Caco-2 (cell line): ENCODE measurements around the gene P3R3URF. TPM values are rescaled to one million over a fixed set of nuclear protein-coding genes. Genes with fewer than 3 reads are reported as not detected.
"Not testable (repeated sequence)": the region's sequence is repeated elsewhere in the genome, so short reads cannot be mapped to it uniquely, and the experiment has no call there.

Experiments
- Bru-seq: library from RNA; stranded (reverse); fragments of 400-500 nt; gene quantifications from one replicate; lab custom pipeline; 2021; lab: Mats Ljungman, UMichigan
- BruChase-seq, 2 experiments: library from RNA; stranded (reverse); fragments of 400-500 nt; gene quantifications; one replicate each; lab custom pipeline; 2021; lab: Mats Ljungman, UMichigan
- BruUV-seq: library from RNA; stranded (reverse); fragments of 400-500 nt; replicated peaks from 2 replicates; lab custom pipeline; 2021; lab: Mats Ljungman, UMichigan
- CTCF ChIA-PET: fragments of 300-600 bp; sonication (Branson Sonifier 250); formaldehyde crosslinking; loops from one replicate; lab custom pipeline; 2022; ENCODE audit warnings: antibody characterized with exemption; lab: Charles Lee
- POLR2A ChIA-PET: fragments of 300-600 bp; sonication (Branson Sonifier 250); formaldehyde crosslinking; loops from one replicate; lab custom pipeline; 2022; ENCODE audit warnings: antibody characterized with exemption; lab: Charles Lee
- DNase-seq, 2 experiments: peaks; one replicate each; pipeline versions ENCODE4 v3.0.0 to v3.0.0-alpha.2; 2020 to 2022
- H3K27me3 ChIP-seq: replicated peaks from 2 replicates; pipeline ENCODE4 v1.6.0; 2011; ENCODE audit warnings: low read length; ENCODE audit not compliant: control insufficient read depth, insufficient read depth
- H3K36me3 ChIP-seq: 2 replicates; pipeline ENCODE4 v1.5.1; 2011; ENCODE audit warnings: low read length; ENCODE audit not compliant: control insufficient read depth, insufficient read depth
- H3K4me1 ChIP-seq: fragments of 250-450 bp; sonication (Bioruptor Pico); 2 replicates; pipeline ENCODE4 v1.5.1; 2020; ENCODE audit warnings: mild to moderate bottlenecking
- H3K4me3 ChIP-seq: 2 replicates; pipeline ENCODE4 v1.5.1; 2011; ENCODE audit warnings: low read depth, mild to moderate bottlenecking, control low read depth, low read length
- H3K9me3 ChIP-seq: fragments of 250-450 bp; sonication (Bioruptor Pico); 2 replicates; pipeline ENCODE4 v1.5.1; 2020; ENCODE audit warnings: mild to moderate bottlenecking, moderate library complexity
- H3K27ac Mint-ChIP-seq: one replicate; pipeline ENCODE4 v1.8.0; 2022; ENCODE audit warnings: mixed read lengths; ENCODE audit not compliant: unreplicated experiment
- H3K27me3 Mint-ChIP-seq: one replicate; pipeline ENCODE4 v1.8.0; 2022; ENCODE audit warnings: mixed read lengths; ENCODE audit not compliant: insufficient read depth, unreplicated experiment
- H3K36me3 Mint-ChIP-seq: one replicate; pipeline ENCODE4 v1.8.0; 2022; ENCODE audit warnings: mild to moderate bottlenecking, mixed read lengths; ENCODE audit not compliant: insufficient read depth, unreplicated experiment
- H3K4me1 Mint-ChIP-seq: one replicate; pipeline ENCODE4 v1.8.0; 2022; ENCODE audit warnings: low read depth, mixed read lengths; ENCODE audit not compliant: unreplicated experiment
- H3K4me3 Mint-ChIP-seq: one replicate; pipeline ENCODE4 v1.8.0; 2022; ENCODE audit warnings: mild to moderate bottlenecking, moderate library complexity, mixed read lengths; ENCODE audit not compliant: unreplicated experiment
- H3K9me3 Mint-ChIP-seq: one replicate; pipeline ENCODE4 v1.8.0; 2022; ENCODE audit warnings: mixed read lengths; ENCODE audit not compliant: unreplicated experiment
- intact Hi-C: fragments of 100-400 bp; cut with micrococcal nuclease; formaldehyde crosslinking; loops from one replicate; pipeline ENCODE4 v1.10.0; 2022; ENCODE audit not compliant: unreplicated experiment
- long read RNA-seq: library from polyadenylated mRNA; stranded (forward); transcript quantifications from one replicate; pipeline ENCODE4 v2.0.0, GENCODE V29; 2022
- total RNA-seq: library from RNA; stranded (reverse); gene quantifications from 2 replicates; pipeline ENCODE4 v1.2.3, GENCODE V29; 2022
- TF ChIP-seq, protein P1 (sequence below), 2 experiments: fragments of 200-600 bp in 1 of 2; IDR thresholded peaks; 1 replicate in 1 of 2; 2 replicates in 1 of 2; pipeline versions ENCODE4 v1.5.1 to v1.8.0; 2011 to 2022; ENCODE audit warnings: antibody characterized with exemption in 1 of 2, control low read depth in 1 of 2, inconsistent platforms in 1 of 2, low read depth in 1 of 2, low read length in 1 of 2, mild to moderate bottlenecking in 1 of 2, moderate library complexity in 1 of 2; ENCODE audit not compliant: insufficient read depth in 1 of 2, severe bottlenecking in 1 of 2, unreplicated experiment in 1 of 2

The P3R3URF gene
- total RNA-seq (not detected in 2 replicates), Bru-seq, nascent RNA (not detected), BruChase-seq, experiment 1, labeled RNA remaining after a 2-hour chase (not detected), BruChase-seq, experiment 2, labeled RNA remaining after a 6-hour chase (not detected)
- long read RNA-seq: 0 reads

DNA sequence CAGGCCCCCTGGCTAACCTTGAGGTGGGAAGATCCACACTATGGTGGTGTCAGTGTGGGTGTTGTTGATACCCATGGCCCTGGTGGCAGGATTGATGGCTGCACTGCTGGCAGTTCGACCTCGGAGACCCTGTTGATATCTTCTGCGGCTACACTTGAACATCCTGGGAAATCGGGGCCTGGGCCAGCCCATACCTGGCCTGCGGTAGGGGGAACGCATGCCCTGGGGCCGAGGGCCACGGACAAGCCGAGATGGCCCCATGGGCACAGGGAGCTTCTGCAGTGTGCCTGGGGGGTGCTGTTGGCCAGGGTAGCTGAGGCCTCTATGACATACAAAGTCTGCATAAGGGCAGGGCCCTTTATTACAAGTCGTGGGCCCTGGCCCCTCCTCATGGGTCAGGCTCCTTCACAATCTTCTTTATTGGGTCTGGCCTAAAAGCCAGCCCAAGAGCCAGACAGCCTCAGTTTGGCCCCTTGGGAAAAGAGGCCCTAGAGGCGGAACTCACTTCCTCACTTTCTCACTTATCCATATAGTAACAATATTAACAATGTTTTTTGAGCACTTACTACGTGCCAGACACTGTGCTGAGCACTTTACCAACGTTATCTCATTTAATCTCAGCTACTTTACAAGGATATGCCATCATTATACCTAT, at the start of gene P3R3URF:
Gene P3R3URF (minus strand): TSS at position 278 of the 655 bp plus-strand sequence. CDS start 17 bp downstream, at position 261.
- Mint-ChIP-seq H3K27me3 (no peaks in the 10 kb centered on the region), H3K9me3 (no peaks in the 10 kb centered on the region), H3K4me1 (peaks cover 5% of the 10 kb centered on the region), H3K36me3 (no peaks in the 10 kb centered on the region), H3K4me3 (no peak within 1 kb of the TSS), H3K27ac (no peak within 1 kb of the TSS)
- no peak for DNase-seq
- CTCF ChIA-PET: no interaction called here
- Histone ChIP-seq H3K4me3 (no peak within 1 kb of the TSS), H3K36me3 (no peaks in the 10 kb centered on the region), H3K4me1 (peaks cover 8% of the 10 kb centered on the region; the same call in 1 of the 2 replicates), H3K9me3 (no peaks in the 10 kb centered on the region), H3K27me3 (no peaks in the 10 kb centered on the region)
- POLR2A ChIA-PET: no interaction called here
- TF ChIP-seq, protein P1, sequence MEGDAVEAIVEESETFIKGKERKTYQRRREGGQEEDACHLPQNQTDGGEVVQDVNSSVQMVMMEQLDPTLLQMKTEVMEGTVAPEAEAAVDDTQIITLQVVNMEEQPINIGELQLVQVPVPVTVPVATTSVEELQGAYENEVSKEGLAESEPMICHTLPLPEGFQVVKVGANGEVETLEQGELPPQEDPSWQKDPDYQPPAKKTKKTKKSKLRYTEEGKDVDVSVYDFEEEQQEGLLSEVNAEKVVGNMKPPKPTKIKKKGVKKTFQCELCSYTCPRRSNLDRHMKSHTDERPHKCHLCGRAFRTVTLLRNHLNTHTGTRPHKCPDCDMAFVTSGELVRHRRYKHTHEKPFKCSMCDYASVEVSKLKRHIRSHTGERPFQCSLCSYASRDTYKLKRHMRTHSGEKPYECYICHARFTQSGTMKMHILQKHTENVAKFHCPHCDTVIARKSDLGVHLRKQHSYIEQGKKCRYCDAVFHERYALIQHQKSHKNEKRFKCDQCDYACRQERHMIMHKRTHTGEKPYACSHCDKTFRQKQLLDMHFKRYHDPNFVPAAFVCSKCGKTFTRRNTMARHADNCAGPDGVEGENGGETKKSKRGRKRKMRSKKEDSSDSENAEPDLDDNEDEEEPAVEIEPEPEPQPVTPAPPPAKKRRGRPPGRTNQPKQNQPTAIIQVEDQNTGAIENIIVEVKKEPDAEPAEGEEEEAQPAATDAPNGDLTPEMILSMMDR (IDR thresholded peaks at IDR 0.05; ENCODE audit: insufficient read depth in 1 of 2, low read depth in 1 of 2, low read length in 1 of 2, severe bottlenecking in 1 of 2, unreplicated experiment in 1 of 2): no peak
- intact Hi-C loops: no loop called here
- no TSS peak for BruUV-seq

DNA sequence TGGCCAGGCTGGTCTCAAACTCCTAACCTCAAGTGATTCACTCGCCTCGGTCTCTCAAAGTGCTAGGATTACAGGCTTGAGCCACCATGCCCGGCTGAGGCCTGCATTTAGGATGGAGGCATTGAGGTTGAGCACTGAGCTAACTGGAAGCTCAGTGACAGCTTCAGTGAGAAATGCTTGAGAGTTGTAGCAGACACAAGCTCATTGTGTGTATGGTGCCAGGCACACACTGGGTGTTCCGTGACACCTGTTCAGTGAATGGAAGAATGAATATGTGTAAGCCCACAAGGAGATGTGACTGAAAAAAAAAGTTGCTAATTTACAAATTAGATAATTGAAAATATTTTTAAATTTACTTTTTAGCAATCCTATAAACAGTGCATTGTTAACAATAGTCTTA, 48.7 kb upstream of the P3R3URF start:
- no peak overlapping the region for H3K4me3 ChIP-seq
- no peak overlapping the region for H3K4me3 Mint-ChIP-seq
- no peaks in the 10 kb centered on the region for H3K36me3 ChIP-seq
- H3K27me3 ChIP-seq: no peaks in the 10 kb centered on the region
- CTCF ChIA-PET: no interaction called here
- H3K4me1 ChIP-seq: no peaks in the 10 kb centered on the region; the same call in 1 of the 2 replicates
- POLR2A ChIA-PET: no interaction called here
- no peak for DNase-seq
- H3K27ac Mint-ChIP-seq: no peak overlapping the region
- no peaks in the 10 kb centered on the region for H3K36me3 Mint-ChIP-seq
- intact Hi-C loops: loop anchor here (1.0 kb wide), 1 partner anchor 19 kb away; no protein-coding TSS in a partner anchor
- H3K9me3 Mint-ChIP-seq: no peaks in the 10 kb centered on the region
- no peaks in the 10 kb centered on the region for H3K9me3 ChIP-seq
- H3K27me3 Mint-ChIP-seq: no peaks in the 10 kb centered on the region
- TF ChIP-seq, protein P1 (IDR thresholded peaks at IDR 0.05; ENCODE audit: insufficient read depth in 1 of 2, low read depth in 1 of 2, low read length in 1 of 2, severe bottlenecking in 1 of 2, unreplicated experiment in 1 of 2): no peak
- H3K4me1 Mint-ChIP-seq: no peaks in the 10 kb centered on the region
- BruUV-seq: no TSS peak

DNA sequence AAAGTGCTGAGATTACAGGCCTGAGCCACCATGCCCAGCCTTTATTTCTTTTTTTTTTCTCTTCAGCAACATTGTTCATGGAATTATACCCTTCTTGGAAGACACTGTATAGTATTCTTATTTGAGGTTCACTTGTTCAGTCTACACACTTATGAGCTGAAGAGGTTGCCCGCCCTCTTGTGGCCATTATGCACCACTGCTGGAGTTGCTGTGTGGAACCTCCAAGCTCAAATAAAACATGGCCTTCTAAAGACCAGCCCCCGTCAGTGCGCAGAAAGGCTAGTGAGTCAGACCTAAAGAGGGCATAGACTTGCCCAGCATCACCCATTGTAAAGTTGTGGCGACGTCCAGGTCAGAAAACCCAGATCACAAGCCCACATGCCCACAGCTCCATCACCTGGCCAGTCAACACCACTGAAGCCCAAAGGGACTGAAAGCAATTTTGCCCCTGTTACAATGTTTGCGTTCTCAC, 47.2 kb upstream of the P3R3URF start:
- intact Hi-C loops: loop anchor here (1.0 kb wide), 2 partner anchors 44 to 186 kb away; no protein-coding TSS in a partner anchor
- Histone ChIP-seq H3K36me3 (no peaks in the 10 kb centered on the region), H3K9me3 (no peaks in the 10 kb centered on the region), H3K4me3 (no peak overlapping the region), H3K27me3 (no peaks in the 10 kb centered on the region), H3K4me1 (no peaks in the 10 kb centered on the region; the same call in 1 of the 2 replicates)
- ChIA-PET POLR2A (interaction anchor here (1.1 kb wide), 1 partner anchor 23 kb away, joined by 8 read pairs; the partner anchor contains the start of gene RAD54L), CTCF (interaction anchor here (0.6 to 1.4 kb wide), 22 partner anchors 8 to 878 kb away, joined by 3 to 18 read pairs (median 4); partner anchors contain the start of genes LURAP1, NSUN4, PIK3R3 and POMGNT1)
- Mint-ChIP-seq H3K27ac (no peak overlapping the region), H3K36me3 (no peaks in the 10 kb centered on the region), H3K27me3 (no peaks in the 10 kb centered on the region), H3K4me1 (no peaks in the 10 kb centered on the region), H3K9me3 (no peaks in the 10 kb centered on the region), H3K4me3 (no peak overlapping the region)
- no TSS peak for BruUV-seq
- TF ChIP-seq, protein P1 (IDR thresholded peaks at IDR 0.05; ENCODE audit: insufficient read depth in 1 of 2, low read depth in 1 of 2, low read length in 1 of 2, severe bottlenecking in 1 of 2, unreplicated experiment in 1 of 2): peak; percentile 74 to 88
- DNase-seq: peak; percentile 46 to 58

DNA sequence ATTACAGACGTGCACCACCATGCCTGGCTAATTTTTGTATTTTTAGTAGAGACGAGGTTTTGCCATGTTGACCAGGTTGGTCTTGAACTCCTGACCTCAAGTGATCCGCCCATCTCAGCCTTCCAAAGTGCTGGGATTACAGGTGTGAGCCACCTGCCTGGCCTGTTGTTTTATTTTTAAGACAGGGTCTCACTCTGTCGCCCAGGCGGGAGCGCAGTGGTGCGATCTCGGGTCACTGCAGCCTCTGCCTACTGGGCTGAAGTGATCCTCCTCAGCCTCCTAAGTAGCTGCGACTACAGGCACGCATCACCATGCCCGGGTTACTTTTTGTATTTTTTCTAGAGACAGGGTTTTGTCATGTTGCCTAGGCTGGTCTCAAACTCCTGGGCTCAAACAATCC, 46.8 kb upstream of the P3R3URF start:
- intact Hi-C loops: loop anchor here (1.0 kb wide), 2 partner anchors 44 to 186 kb away; no protein-coding TSS in a partner anchor
- not testable (repeated sequence) for H3K27me3 ChIP-seq, BruUV-seq, H3K27ac Mint-ChIP-seq, H3K4me1 ChIP-seq, DNase-seq, H3K9me3 ChIP-seq, H3K36me3 Mint-ChIP-seq, H3K27me3 Mint-ChIP-seq, H3K4me3 Mint-ChIP-seq, H3K9me3 Mint-ChIP-seq, H3K4me1 Mint-ChIP-seq, H3K36me3 ChIP-seq, H3K4me3 ChIP-seq
- POLR2A ChIA-PET: interaction anchor here (1.1 kb wide), 1 partner anchor 24 kb away, joined by 8 read pairs; the partner anchor contains the start of gene RAD54L
- CTCF ChIA-PET: interaction anchor here (0.7 to 1.4 kb wide), 19 partner anchors 9 to 204 kb away, joined by 3 to 18 read pairs (median 5); partner anchors contain the start of genes LURAP1, PIK3R3 and RAD54L
